Cardiac fibroblast (primary cell): Measurements from ENCODE around the gene FASTKD2.

Source experiments
- DNase-seq, 2 donors: peaks; one replicate each; pipeline versions ENCODE4 v3.0.0 to v3.0.0-alpha.2; 2010; ENCODE audit warnings: low read depth in 2 of 2
- H3K4me3 ChIP-seq, 2 donors: replicated peaks in 1 of 2; 1 replicate in 1 of 2; 2 replicates in 1 of 2; pipeline ENCODE4 v1.5.1; 2011; ENCODE audit warnings: low read depth in 2 of 2, low read length in 2 of 2, mild to moderate bottlenecking in 2 of 2, moderate library complexity in 1 of 2
- TF ChIP-seq, protein P1 (sequence below): IDR thresholded peaks from one replicate; pipeline ENCODE4 v1.5.1; 2011; ENCODE audit warnings: low read depth, mild to moderate bottlenecking, low read length, inconsistent platforms

The FASTKD2 gene

DNA sequence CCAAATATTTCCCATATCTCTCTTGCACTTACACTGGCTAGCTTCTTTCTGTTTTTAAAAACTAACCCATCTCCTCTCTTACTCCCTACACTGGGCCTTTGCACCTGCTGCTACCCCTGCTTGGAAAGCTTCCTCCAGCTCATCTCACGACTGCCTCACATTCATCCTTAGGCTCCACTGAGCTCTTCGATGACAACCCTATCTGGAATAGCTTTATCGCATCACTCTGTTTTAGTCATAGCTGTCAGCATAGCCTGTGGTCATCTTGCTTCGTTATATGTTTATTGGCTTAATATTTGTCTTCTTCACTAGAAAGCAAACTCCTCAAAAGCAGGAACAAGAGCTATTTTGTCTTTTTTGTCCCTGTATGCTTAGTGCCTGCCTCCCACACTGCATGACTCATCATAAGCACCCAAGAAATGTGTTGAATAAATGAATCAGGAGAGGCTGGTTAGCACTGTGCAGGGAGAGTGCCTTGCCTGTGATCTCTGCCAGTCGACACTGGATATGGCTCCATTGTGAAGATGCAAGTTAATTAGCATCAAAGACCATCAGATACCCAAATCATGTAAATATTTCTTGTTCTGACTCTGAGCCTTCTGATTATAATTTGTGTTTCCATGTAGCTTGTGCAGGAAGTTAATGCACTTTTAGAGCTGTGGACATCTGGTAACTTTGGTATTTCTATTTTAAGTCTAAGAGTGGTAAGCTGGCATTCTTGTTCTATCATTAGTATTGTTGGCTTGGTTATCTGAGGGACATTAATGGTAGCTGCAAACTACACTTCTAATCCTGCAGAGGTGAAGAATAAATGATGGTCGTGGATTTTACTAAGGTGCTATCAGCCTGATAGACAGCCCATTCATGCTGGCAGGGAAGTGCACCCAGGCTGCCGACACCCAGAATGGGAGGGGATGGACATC lies 36.9 kb upstream of the FASTKD2 start:
- TF ChIP-seq, protein P1, sequence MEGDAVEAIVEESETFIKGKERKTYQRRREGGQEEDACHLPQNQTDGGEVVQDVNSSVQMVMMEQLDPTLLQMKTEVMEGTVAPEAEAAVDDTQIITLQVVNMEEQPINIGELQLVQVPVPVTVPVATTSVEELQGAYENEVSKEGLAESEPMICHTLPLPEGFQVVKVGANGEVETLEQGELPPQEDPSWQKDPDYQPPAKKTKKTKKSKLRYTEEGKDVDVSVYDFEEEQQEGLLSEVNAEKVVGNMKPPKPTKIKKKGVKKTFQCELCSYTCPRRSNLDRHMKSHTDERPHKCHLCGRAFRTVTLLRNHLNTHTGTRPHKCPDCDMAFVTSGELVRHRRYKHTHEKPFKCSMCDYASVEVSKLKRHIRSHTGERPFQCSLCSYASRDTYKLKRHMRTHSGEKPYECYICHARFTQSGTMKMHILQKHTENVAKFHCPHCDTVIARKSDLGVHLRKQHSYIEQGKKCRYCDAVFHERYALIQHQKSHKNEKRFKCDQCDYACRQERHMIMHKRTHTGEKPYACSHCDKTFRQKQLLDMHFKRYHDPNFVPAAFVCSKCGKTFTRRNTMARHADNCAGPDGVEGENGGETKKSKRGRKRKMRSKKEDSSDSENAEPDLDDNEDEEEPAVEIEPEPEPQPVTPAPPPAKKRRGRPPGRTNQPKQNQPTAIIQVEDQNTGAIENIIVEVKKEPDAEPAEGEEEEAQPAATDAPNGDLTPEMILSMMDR = no peak
- peak; percentile 5 to 42 for DNase-seq
- H3K4me3 ChIP-seq = no peak overlapping the region

- H3K4me3 ChIP-seq = no peak overlapping the region
- DNase-seq = no peak
- TF ChIP-seq, protein P1 = no peak
These were observed 32.1 kb upstream of the FASTKD2 start for GRCh38 chr2:206733341-206733740.

DNA sequence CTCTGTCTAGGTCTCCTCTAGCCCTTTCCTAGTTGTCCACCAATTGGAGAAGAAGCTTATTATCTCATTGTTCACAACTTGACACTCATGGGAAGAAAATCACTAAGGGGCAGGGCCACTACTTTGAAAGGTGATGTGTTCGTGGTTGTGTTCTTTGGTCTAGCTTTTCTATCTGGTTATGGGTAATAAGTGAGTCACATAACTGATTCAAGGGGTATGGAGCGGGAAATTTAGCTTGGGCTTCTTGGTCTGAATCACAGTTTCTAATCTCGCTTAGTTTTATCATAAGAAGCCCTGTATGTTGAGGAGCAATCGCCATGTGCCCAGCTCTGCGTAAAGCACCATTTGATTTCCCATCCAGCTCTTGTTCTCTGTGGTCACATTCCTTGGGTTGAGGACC lies 28.5 kb upstream of the FASTKD2 start:
- no peak for DNase-seq
- no peak overlapping the region for H3K4me3 ChIP-seq
- TF ChIP-seq, protein P1 = no peak

DNA sequence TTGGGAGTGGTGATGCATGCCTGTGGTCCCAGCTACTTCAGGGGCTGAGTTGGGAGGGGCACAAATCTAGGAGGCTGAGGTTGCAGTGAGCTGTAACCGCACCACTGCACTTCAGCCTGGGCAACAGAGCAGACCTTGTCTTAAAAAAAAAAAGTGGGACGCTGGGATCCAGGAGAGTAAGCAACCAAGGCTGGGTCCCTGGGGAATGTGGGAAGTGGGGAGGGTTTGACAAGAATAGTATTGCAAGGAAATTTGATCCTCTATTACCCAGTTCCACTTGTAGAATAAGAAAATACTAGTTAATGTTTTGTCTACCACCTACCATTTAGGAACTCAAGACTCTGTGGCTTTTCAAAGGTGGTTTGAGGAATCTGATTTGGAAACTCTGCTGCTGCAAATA lies 26.1 kb upstream of the FASTKD2 start:
- no peak overlapping the region for H3K4me3 ChIP-seq
- DNase-seq = no peak
- TF ChIP-seq, protein P1 = no peak

DNA sequence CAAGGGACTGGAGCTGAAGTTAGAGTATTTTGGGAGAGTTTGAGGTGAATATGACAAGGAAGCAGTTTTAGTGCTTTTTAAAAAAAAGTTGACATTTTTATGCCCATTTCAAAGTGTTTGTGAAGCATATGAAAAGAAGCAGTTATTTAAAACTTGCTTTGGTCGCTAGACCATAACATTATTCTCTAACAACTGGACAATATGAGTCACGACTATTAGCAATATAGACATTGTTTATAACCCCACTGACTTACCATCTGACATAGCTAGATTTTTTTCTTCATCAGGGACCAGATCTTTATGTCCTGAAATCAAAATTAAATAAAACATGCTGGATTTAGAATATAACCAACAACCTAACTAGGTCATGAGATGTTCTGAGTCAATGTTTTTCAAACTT lies 24.6 kb upstream of the FASTKD2 start:
- DNase-seq = no peak
- H3K4me3 ChIP-seq = no peak overlapping the region
- TF ChIP-seq, protein P1 = no peak

DNA sequence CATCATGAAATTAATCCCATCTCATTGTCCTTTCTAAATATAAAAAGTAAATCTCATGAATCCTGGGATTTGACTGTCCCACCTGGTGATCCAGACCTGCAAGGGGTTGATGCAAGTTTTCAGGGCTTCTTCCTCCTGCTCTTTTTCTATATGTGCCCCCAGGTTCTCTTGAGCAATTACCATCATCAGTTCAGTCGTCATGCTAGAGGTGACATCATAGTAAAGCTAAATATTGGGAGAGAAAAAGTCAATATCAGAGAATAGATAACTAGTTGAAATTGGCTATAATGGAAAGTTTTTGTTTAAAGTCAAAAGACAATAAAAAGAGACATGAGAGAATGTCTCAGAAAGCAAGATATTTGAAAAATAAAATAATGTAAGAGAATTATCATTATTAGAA lies 8.6 kb upstream of the FASTKD2 start:
- no peak for DNase-seq
- TF ChIP-seq, protein P1 = no peak
- no peak overlapping the region for H3K4me3 ChIP-seq
